IPS-NIHi7 (cell line): ENCODE results near the gene S100A11.

Source experiments
- DNase-seq: peaks from one replicate; pipeline ENCODE4 v3.0.0; 2012; ENCODE audit warnings: mixed read lengths; ENCODE audit errors: extremely low spot score

S100A11 gene

GRCh38 chr1:151984313-151984956, 52.4 kb downstream of the S100A11 start:
- no peak for DNase-seq
